ENCODE data around the gene PKIB. TPM values are rescaled to one million over a fixed set of nuclear protein-coding genes. Genes with fewer than 3 reads are reported as not detected.

Gene PKIB
- total and polyA plus RNA-seq, 2 donors (not counting 3 experiments of a cell fraction or from before 2014, with no cell fraction given): not detected

GRCh38 chr6:122718616-122719015 lies 108.4 kb downstream of the PKIB start:
- FAIRE-seq: no peak

More at GRCh38 chr6:122718616-122719015, 108.4 kb downstream of the PKIB start:
- POLR2A ChIA-PET: no interaction called here
- CTCF ChIA-PET: interaction anchor here (1.1 kb wide), 1 partner anchor 8 kb away, joined by 5 read pairs; no protein-coding TSS in a partner anchor
- Histone ChIP-seq H3K9me3 (replicated peaks; ENCODE audit: control insufficient read depth, insufficient read depth, low read length) (no peaks in the 10 kb centered on the region), H3K79me2 (ENCODE audit: control insufficient read depth, insufficient read depth, low read length) (no peaks in the 10 kb centered on the region), H3K4me3 (replicated peaks in 1 of 3; ENCODE audit: insufficient read depth in 1 of 3, low read depth in 1 of 3, low read length in 3 of 3) (no peak overlapping the region), H3K36me3 (ENCODE audit: control insufficient read depth in 2 of 2, extremely low read depth in 1 of 2, insufficient read depth in 2 of 2, low read length in 2 of 2) (no peaks in the 10 kb centered on the region), H3K4me1 (ENCODE audit: control insufficient read depth, extremely low read depth, insufficient read depth, low read length) (no peaks in the 10 kb centered on the region), H3K27ac (ENCODE audit: insufficient read depth, low read depth, low read length) (no peak overlapping the region), H2AFZ (ENCODE audit: low read depth, low read length) (no peak overlapping the region), H3K9ac (replicated peaks; ENCODE audit: extremely low read depth, insufficient read depth, low read length) (no peak overlapping the region), H3K27me3 (ENCODE audit: control insufficient read depth in 2 of 2, insufficient read depth in 2 of 2, low read length in 2 of 2) (peaks cover 0 to 3% of the 10 kb centered on the region in 2 experiments), H3K4me2 (ENCODE audit: insufficient read depth, low read length) (no peak overlapping the region), H3K9me1 (replicated peaks; ENCODE audit: control insufficient read depth, extremely low read depth, insufficient read depth, low read length) (no peaks in the 10 kb centered on the region), H4K20me1 (replicated peaks; ENCODE audit: control insufficient read depth, extremely low read depth, insufficient read depth, low read length) (no peaks in the 10 kb centered on the region)
- DNase-seq (ENCODE audit: low read depth, low spot score): no peak
- TF ChIP-seq POLR2AphosphoS5 (IDR thresholded peaks at IDR 0.05; ENCODE audit: insufficient read depth, low read depth, low read length) (no peak), POLR2A (IDR thresholded peaks at IDR 0.05; ENCODE audit: low read depth, low read length) (no peak), CTCF (IDR thresholded peaks at IDR 0.05; ENCODE audit: extremely low read depth in 1 of 2, insufficient read depth in 1 of 2, low read depth in 1 of 2, low read length in 2 of 2) (no peak), EZH2 (IDR thresholded peaks at IDR 0.05; ENCODE audit: borderline replicate concordance, low read depth, low read length, severe bottlenecking) (no peak), GATA2 (IDR thresholded peaks at IDR 0.05; ENCODE audit: insufficient read depth, insufficient read length, low read depth, low read length) (no peak), JUN (IDR thresholded peaks at IDR 0.05; ENCODE audit: borderline replicate concordance, insufficient read depth, insufficient read length, low read depth) (no peak), MYC (IDR thresholded peaks at IDR 0.05; ENCODE audit: low read depth, low read length) (no peak)
- intact Hi-C loops (cut with micrococcal nuclease) (no loop called here), dilution Hi-C loops (cut with MboI; ENCODE audit: extremely low pct_ligation_motif_present, low sequenced_read_pairs) (no loop called here)
- no TSS peak for BruUV-seq (replicated peaks)

All from endothelial cell of umbilical vein (primary cell).